ENCODE data around the gene RARG.

The RARG gene

DNA sequence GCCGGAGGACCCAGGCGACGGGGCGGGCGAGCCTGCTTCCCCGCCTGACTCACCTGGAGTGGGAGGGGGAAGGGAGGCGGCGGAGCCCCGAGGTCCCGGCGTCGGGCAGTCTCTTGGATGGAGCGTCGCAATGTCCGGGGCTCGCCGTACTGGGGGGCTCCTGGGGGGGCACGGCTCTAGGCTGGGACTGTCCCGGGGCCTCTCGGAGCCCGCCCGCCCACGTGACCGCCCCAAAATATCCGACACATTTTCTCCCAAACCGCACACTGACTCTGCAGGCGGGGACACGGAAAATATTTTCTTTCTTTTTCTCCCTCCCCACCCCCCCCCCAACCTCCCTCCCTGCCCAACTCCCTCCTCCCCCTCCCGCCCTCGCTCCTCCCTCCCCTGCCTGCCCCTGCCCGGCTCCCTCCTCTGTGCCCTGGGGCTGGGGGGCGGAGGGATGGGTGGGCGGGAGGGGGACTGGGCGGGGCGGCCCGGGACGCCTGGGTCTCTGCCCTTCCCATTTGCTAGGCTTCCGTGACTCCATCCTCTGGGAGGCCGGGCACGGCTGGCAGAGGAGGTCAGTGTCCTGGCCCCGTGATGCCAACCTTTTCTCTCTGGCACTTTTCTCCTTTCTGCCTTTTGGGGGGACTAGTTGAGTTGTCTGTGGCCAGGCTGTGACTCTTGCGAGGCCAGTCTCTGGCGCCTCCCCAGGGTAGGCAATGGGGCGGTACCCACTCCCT lies at the start of gene RARG:
TSS of gene RARG (minus strand) at position 289 of the 725 bp plus-strand sequence. CDS start 4,664 bp downstream, outside the sequence.
- no peak for DNase-seq

DNA sequence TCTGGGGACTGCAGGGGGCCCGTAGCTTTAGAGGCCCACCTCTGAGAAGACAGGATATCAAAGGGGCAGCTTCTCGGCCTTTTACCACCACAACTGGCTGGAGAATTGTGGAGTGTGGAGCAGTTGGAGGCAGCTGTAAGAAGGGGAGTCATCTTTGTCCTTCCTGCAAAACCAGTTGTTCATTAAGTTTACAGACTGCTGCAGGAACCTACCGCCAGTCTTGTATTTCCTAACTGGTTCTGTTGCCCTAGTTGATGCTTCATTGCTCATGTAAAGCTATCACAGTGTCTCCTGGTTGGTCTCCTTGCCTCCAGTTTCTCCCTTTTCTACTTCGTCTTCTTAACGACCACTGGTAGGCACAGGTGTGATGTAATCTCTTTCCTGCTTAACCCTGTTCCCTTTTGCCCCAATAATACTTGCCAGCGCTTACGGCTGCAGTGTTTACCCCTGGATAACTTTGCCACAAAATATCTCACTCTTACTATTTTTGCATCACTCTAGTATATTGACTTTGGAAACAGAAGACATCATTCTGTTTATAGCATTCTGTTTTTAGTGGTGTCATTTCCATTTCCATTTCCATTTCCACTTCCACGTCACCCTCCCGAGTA lies 48.0 kb upstream of the RARG start:
- no peak for DNase-seq

DNA sequence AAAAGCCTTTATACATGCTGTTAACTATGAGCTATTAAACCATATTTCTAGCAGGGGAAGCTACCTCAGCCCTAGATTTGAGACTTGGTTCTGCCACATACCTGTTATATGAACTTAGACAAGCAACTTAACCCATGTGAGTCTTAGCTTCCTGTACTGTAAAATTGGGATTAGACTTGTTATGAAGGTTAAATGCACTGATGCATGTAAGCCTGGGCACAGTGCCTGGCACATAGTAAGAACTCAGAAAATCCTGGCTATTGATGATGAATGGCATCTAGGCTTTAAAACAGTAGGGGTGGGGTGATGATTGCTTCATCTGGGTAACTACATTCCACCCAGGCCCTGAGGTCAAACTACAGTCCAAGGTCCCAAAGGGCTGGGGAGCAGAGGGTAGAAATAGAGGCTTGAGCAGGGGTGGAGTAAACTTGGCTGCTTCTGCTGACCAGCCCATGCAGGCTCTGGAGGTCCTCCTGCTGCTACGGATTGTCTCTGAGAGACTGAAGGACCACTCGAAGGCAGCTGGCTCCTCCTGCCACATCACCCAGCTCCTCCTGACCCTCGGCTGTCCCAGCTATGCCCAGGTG lies 47.4 kb upstream of the RARG start:
- DNase-seq = no peak

DNA sequence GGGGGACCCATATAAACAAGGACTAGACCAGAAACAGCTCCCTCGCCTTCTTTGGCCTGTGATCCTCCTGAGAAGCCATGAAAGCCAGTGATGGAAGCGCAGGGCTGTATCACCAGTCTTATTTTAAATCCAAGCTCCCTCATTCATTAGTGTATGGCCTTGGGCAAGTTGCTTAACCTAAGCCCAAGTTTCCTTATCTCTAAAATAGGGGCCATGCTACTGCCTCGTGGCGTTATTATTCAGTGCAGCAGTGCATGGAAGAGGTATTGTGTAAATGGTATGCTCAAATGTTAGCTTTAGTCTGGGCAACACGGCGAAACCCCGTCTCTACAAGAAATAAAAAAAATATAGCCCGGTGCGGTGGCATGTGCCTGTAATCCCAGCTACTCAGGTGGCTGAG lies 46.0 kb upstream of the RARG start:
- no peak for DNase-seq

DNA sequence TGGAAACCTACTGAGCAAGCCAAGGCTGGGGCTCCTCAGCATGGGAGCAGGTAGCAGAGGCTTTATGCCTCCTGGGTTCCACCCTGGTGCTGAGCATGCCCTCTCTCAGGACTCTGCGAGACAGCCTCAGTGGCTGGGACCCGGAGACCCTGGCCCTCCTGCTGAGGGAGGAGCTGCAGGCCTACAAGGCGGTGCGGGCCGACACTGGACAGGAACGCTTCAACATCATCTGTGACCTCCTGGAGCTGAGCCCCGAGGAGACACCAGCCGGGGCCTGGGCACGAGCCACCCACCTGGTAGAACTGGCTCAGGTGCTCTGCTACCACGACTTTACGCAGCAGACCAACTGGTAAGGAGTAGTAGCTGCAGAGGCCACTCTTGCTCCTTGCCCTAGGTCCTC lies 44.5 kb upstream of the RARG start:
- no peak for DNase-seq

DNA sequence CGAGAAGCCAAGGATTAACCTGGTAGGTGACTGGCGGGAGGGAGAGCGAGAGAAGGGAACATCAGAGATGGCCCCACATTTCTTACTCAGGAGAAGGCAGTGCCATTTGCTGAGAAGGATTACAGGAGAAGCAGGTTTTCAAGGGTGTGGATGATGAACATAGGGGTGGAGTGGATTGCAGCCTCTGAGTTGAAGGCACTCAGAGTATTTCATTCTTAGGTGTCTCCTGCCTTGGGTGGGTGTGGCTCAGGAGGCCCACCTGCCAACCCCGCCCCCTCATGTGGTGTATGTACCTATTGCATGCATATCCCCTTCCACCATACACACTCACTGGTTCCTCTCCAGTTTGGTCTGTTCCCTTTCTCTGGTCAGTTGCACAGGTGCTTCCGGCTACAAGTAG lies 42.4 kb upstream of the RARG start:
- DNase-seq = no peak

DNA sequence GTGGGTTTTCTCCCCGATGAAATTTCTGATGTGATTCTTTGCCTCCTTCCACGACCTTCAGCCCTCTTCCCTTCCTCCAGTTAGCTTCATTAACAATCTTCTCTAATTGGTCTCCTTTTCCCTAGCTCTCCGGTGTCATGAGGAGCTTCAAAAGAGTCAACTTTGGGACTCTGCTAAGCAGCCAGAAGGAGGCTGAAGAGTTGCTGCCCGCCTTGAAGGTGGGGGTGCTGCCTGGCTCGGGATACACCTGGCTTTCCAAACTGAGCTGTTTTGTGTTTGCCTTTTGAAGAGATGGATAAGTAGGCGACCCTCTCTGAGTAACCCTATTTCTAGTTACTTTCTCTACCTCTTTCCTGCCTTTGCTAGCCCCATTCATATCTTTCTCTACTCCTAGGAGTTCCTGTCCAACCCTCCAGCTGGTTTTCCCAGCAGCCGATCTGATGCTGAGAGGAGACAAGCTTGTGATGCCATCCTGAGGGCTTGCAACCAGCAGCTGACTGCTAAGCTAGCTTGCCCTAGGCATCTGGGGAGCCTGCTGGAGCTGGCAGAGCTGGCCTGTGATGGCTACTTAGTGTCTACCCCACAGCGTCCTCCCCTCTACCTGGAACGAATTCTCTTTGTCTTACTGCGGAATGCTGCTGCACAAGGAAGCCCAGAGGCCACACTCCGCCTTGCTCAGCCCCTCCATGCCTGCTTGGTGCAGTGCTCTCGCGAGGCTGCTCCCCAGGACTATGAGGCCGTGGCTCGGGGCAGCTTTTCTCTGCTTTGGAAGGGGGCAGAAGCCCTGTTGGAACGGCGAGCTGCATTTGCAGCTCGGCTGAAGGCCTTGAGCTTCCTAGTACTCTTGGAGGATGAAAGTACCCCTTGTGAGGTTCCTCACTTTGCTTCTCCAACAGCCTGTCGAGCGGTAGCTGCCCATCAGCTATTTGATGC lies 36.9 kb upstream of the RARG start:
- no peak for DNase-seq

DNA sequence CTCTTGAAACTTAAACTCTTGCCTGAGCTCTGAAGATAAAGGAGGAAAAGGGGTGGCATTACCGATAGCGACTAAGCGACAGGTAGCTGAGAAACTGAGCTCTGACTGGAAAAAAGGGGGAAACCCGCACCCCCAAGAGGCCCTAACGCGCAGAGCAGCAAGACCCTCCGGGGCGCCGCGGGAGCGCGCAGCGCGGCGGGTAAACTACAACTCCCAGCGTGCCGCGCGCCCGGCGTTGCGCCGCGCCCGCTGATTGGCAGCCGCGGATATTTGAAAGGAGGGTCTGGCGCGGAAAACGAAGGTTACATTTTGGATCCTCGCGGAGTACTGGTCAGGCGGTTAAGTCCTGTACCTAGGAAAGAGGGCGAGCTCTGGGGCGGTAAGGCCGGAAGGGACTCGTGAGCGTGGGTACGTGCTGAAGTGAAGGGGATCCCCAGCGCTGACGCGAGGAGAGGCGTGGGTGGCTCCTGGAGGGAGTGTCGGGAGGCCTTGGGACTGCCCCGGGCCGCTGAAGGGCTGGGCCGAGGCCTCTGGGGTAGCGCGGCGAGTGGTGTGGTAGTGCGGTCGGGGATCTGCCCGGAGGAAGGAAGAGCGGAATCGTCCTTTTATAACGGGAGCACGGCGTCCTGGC lies 36.1 kb upstream of the RARG start, which contains the start of gene ESPL1:
TSS of gene ESPL1 (plus strand) at position 301 of the 631 bp plus-strand sequence. CDS start 468 bp downstream, outside the sequence.
- peak; percentile 20 for DNase-seq

DNA sequence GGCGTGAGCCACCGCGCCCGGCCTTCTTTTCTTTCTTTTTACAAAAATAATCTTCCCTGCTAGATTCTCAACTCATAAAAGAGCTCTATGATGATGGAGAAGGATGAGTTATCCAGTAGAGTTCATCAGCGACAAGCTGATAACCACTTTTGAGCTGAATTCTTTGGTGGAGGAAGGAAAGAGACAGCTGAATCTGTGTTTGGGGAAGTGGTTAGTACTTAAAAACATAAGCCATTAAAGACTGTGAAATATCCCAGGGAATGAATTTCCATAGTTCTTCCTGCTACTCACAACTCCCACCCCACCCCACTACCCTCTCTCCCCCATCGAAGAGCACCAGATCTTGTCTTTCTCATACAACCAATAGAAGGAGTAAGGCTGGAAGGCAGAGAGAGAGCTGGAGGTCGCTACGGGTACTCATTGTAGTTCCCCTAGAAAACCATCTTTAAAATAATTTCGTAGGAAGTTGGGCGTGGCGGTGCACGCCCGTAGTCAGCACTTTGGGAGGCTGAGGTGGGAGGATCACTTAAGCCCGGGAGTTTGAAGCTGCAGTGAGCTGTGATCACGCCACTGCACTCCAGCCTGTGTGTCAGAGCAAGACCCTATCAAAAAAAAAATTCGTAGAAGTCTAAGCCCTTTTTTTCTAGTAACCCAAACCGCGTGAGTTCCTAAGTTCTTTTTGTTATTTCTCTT lies 35.4 kb upstream of the RARG start:
- DNase-seq = no peak

DNA sequence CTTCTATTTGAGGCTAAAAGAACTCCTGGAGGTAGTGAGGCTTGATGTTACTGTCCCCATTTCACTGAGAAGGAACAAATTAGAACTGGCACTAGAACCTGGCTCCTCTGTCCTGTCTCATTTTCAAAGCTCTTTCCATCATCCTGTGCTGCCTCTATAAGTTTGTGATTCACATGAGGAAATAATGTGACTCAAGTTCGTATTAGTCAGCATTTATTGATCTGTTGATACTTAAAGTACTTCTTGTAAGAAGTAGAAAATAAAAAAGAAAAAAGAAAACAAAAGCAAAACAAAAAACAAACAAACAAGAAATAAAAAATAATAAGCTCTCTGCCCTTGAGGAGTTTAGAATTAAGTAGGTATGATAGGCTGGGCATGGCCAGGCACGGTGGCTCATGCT lies 33.8 kb upstream of the RARG start:
- no peak for DNase-seq

DNA sequence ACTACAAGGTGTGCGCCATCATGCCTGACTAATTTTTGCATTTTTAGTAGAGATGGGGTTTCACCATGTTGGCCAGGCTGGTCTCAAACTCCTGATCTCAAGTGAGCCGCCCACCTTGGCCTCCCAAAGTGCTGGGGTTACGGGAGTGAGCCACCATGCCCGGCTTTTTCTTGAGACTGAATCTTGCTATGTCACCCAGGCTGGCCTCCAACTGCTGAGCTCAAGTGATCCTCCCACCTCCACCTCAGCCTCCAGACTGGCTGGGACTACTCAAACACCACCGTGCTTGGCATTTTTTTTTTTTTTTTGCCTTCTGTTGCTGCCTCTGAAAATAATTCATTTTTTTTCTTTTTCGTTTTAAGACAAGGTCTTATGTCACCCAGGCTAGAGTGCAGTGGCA lies 27.9 kb upstream of the RARG start:
- DNase-seq = no peak

DNA sequence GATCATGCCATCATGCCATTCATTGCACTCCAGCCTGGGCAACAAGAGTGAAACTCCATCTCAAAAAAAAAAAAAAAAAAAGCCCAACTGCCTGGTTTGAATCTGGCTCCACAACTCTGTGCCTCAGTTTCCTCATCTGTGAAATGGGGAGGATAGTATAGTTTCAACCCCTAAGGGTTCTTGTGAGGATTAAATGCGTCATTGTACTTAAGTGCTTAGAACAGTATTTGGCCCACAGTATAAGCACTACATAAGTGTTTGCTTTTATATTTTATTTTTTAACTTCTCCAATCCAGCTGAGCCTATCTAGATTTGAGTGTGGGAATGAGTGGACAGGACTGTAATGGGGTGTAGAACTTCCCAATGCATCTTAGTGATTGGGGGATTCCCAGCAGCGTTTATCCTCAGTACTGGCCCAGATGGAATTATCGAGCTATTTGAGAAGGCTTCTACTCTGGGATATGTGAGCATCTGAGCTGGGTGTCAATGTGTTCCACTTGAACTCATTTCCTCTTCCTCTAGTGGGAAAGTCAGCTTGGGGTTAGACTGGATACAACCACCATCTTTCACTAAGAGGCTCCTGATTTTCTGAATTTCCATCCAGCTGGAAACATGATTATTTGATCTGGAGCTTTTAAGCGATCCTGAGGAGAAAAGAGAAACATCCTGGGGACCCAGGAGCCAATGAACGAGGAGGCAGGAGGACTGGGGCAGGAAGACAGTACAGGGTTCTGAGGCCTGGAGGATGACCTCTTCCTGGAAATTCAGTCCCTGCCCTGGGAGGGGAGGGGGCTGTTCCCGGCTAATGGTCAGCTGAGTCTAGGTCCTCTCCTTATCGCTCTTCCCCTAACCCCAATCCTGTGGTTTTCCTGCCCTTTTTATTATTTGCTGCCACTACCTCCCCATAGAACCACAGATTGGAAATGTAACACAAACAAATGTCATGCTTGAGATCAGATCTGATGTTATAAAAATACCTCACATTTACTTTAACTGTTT lies 26.8 kb upstream of the RARG start:
- no peak for DNase-seq

DNA sequence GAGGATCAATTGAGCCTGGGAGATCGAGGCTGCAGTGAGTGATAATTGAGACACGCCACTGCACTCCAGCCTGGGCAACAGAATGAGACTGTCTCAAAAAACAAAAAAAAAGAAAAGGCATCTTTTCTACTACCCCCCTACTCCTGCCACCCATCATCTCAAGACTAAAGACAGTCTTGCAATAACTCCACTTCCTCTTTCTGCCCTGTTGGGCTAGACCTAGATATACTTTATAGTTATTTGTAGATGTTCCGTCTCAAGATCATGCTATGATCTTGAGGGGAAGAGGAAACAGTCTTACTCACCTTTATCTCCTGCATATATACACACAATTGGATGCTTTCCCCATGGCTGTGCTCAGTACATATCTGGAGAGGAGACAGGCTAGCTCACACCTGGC lies 24.0 kb upstream of the RARG start:
- DNase-seq = no peak

DNA sequence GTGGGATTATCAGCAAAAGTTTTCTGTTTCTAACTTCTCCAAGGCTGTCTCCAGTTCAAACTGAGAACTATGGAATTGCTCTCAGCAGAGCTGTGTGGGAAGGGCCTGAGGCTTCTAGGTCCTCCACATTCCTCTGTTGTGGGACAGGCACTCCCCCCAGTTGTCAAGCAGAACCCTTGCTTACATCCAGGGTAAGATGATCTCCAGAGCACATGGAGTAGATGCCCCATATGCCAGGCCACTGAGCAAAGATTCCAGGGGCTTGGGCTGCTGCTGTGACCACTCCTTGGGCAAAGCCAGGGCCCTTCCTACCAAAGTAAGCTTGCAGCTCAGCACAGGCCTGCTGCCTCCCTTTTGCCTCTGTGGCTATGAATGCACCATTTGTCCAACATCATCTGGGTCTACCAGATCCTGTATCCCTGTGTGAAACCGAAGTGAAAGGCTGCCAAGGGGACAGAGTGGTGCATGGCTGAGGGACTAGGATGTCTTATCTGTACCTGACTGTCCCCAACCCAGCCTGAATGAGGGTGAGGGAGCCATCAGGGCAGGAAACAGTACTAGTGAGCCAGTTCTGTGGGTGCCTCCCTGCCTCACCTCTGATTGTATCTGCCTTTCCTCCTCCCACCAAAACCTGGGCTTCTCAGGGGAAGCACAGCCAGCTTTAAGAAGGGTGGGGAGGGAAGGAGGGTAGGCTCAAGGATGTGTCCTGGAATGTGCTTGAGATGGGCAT lies 23.0 kb upstream of the RARG start:
- no peak for DNase-seq

DNA sequence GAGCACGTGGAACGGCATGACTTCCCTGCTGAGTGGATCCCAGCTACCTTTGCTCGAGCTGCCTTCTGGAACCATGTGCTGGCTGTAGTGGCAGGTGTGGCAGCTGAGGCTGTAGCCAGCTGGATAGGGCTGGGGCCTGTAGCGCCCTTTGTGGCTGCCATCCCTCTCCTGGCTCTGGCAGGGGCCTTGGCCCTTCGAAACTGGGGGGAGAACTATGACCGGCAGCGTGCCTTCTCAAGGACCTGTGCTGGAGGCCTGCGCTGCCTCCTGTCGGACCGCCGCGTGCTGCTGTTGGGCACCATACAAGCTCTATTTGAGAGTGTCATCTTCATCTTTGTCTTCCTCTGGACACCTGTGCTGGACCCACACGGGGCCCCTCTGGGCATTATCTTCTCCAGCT lies 21.3 kb upstream of the RARG start:
- DNase-seq = no peak

DNA sequence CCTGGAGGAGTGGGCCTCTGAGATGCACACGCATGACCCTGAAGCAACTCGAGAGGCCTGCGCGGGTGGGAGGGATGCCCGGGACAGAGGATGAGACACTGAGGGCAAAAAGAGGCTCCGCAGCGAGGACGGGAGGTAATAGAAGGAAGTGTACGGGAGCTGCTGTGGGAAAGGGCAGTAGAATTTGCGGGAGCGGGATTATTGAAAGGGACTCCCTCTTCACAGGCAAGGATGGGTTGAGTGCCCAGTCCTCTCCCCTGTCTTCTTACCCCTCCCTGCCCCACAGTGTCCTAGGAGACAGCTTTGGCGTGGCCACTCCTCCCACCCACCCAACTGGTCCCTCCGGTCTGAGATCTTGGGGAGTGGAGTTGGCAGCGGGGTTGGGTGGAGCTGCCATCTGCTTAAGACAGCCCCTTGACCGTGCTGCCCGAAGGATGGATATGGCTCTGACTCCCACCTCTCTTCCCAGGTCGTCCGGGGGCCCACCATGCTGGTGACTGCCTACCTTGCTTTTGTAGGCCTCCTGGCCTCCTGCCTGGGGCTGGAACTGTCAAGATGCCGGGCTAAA lies 20.4 kb upstream of the RARG start:
- DNase-seq = no peak

DNA sequence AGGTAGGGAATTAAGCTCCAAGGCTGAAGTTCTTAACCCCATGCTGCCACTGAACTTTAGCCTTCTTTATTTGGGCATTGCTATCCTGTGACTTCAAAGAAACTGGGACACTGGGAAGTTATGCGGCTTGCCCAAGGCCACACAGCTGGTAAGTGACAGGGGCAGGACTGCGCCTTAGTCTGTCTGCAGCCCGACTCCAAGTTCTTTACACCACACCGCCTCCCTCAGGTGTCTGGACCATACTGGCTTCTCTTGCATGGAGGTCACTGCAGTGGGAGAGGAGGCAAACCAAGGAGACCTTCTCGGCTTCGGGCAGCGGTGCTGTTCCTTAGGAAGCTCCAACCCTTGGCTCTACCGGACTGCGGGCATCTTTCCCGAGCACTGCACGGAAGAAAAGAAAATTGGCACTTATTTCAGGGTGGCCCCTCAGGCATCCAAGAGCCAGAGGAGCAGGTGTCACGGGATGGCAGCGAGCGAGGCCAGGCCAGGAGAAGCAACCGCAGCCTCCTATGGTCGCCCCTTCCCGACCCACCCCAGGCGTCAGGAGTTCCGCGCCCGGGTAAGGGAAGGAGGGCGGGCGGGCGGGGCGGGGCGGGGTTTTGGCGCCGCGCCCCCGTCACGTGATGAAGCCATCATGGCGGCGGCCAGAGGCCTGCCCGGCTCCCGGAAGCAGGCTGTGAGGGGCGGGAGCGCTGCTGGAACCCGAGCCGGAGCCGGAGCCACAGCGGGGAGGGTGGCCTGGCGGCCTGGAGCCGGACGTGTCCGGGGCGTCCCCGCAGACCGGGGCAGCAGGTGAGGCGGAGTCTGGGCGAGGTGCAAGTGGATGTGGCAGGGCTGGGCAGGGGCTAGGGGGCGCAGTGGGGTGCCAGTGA lies 19.7 kb upstream of the RARG start:
- peak; percentile 20 for DNase-seq

DNA sequence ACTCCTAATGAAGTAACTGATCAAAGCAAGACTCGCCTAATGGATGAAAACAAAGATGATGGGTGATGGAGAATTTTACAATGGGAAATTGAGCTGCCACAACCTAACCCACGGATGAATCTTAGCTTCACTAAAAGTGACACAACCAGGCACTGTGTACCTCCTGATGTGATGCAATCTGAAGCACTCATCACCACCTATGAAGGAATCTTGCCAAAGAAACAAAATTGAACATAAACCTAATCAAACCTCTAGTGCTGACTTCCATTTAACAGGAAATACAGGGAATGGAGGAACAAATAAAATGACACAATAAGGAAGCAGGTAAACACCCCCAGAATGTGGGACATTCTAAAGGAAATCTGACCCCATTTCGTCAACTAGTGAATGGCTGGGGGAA lies 13.3 kb upstream of the RARG start:
- DNase-seq = no peak

DNA sequence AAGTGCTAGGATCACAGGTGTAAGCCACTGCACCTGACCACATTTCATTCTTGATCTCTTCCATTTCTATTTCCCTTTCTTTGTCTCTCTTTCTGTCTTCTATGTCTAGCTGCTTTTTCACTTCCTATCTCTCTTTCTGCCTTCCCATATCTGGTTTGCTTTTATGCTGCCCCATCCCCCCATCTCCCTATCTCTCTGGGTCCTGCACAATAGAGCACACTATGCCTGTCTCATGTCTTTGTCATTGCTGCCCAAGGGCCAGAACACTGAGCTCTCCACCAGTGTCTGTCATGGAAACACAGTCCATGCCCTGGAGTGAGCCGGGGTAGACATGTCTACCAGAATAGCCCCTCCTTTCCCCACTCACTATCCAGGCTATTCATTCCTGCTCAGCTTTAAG lies 12.3 kb upstream of the RARG start:
- DNase-seq = no peak

All from NCI-H524 treated with DMSO at 0.1 percent for 48 hours (cell line).